GM12891 (cell line): ENCODE data around the gene GNAQ.
"Not testable (repeated sequence)": the region's sequence is repeated elsewhere in the genome, so short reads cannot be mapped to it uniquely, and the experiment has no call there.

Experiments
- DNase-seq: peaks from one replicate; pipeline ENCODE4 v3.0.0; 2011; ENCODE audit warnings: low spot score; ENCODE audit not compliant: insufficient read length
- FAIRE-seq: peaks from 2 replicates; lab custom pipeline; 2011; peaks lifted over from hg19 to GRCh38; lab: Jason Lieb, UNC
- PAX5 ChIP-seq: IDR thresholded peaks from 2 replicates; pipeline ENCODE4 v1.6.1; 2011; ENCODE audit warnings: low read length, moderate library complexity, mild to moderate bottlenecking; ENCODE audit not compliant: insufficient read depth, severe bottlenecking
- POLR2A ChIP-seq: IDR thresholded peaks from 2 replicates; pipeline ENCODE4 v1.6.1; 2011; ENCODE audit warnings: low read depth, low read length, control low read depth
- POLR2AphosphoS5 ChIP-seq: IDR thresholded peaks from 2 replicates; pipeline ENCODE4 v1.6.1; 2011; ENCODE audit warnings: low read depth, low read length, control low read depth
- POU2F2 ChIP-seq: IDR thresholded peaks from 2 replicates; pipeline ENCODE4 v1.6.1; 2011; ENCODE audit warnings: low read depth, mild to moderate bottlenecking, control low read depth, low read length, moderate library complexity
- SPI1 ChIP-seq: IDR thresholded peaks from 2 replicates; pipeline ENCODE4 v1.6.1; 2011; ENCODE audit warnings: low read depth, low read length, control low read depth
- TAF1 ChIP-seq: IDR thresholded peaks from 2 replicates; pipeline ENCODE4 v1.6.1; 2011; ENCODE audit warnings: low read depth, low read length, control low read depth

GNAQ gene

GRCh38 chr9:77864211-77864889, 167.3 kb downstream of the GNAQ start:
- FAIRE-seq = no peak
- no peak for TF ChIP-seq POLR2AphosphoS5
- TF ChIP-seq TAF1 = no peak
- TF ChIP-seq SPI1 = no peak
- TF ChIP-seq PAX5 = no peak
- DNase-seq = no peak

GRCh38 chr9:77863638-77864037, 168.0 kb downstream of the GNAQ start:
- FAIRE-seq, DNase-seq: not testable (repeated sequence)

GRCh38 chr9:77860953-77861352, 170.7 kb downstream of the GNAQ start:
- not testable (repeated sequence) for DNase-seq, FAIRE-seq

GRCh38 chr9:77857513-77858259, 173.9 kb downstream of the GNAQ start:
- TF ChIP-seq SPI1 = no peak
- TF ChIP-seq POU2F2 = no peak
- no peak for TF ChIP-seq POLR2A
- TF ChIP-seq PAX5 = no peak
- no peak for TF ChIP-seq TAF1
- TF ChIP-seq POLR2AphosphoS5 = no peak
- no peak for DNase-seq
- no peak for FAIRE-seq

- no peak for FAIRE-seq
- TF ChIP-seq SPI1 = no peak
- TF ChIP-seq POLR2A = no peak
- TF ChIP-seq POLR2AphosphoS5 = no peak
- no peak for TF ChIP-seq PAX5
- no peak for TF ChIP-seq POU2F2
- no peak for TF ChIP-seq TAF1
- no peak for DNase-seq
Observed at GRCh38 chr9:77856615-77857014, 175.0 kb downstream of the GNAQ start.

- TF ChIP-seq POLR2A = no peak
- no peak for TF ChIP-seq PAX5
- TF ChIP-seq SPI1 = no peak
- TF ChIP-seq POLR2AphosphoS5 = no peak
- no peak for TF ChIP-seq TAF1
- no peak for TF ChIP-seq POU2F2
- DNase-seq (no peak), FAIRE-seq (no peak)
Observed at GRCh38 chr9:77854916-77855311, 176.7 kb downstream of the GNAQ start.

GRCh38 chr9:77854258-77854915, 177.2 kb downstream of the GNAQ start:
- FAIRE-seq (no peak), DNase-seq (no peak)
- TF ChIP-seq PAX5 (no peak), TAF1 (no peak), POU2F2 (no peak), POLR2A (no peak), POLR2AphosphoS5 (no peak), SPI1 (no peak)

- TF ChIP-seq PAX5 (no peak), POLR2A (no peak), POLR2AphosphoS5 (no peak), TAF1 (no peak), SPI1 (no peak), POU2F2 (no peak)
- DNase-seq = no peak
- no peak for FAIRE-seq
Observed at GRCh38 chr9:77853716-77854115, 177.9 kb downstream of the GNAQ start.

- no peak for DNase-seq
- FAIRE-seq = no peak
- TF ChIP-seq POU2F2 (no peak), SPI1 (no peak), POLR2A (no peak), TAF1 (no peak), POLR2AphosphoS5 (no peak), PAX5 (no peak)
Observed at GRCh38 chr9:77851882-77852595, 179.6 kb downstream of the GNAQ start.
